GM19463 (cell line): ENCODE measurements around the gene ELMO1.
"Not testable (repeated sequence)": the region's sequence is repeated elsewhere in the genome, so short reads cannot be mapped to it uniquely, and the experiment has no call there.

Experiments used
- ATAC-seq: cut with Tn5 transposase; IDR thresholded peaks from one replicate; pipeline ENCODE4 v1.9.1; 2021; ENCODE audit warnings: mild to moderate bottlenecking, moderate library complexity; ENCODE audit not compliant: unreplicated experiment

ELMO1 gene

DNA sequence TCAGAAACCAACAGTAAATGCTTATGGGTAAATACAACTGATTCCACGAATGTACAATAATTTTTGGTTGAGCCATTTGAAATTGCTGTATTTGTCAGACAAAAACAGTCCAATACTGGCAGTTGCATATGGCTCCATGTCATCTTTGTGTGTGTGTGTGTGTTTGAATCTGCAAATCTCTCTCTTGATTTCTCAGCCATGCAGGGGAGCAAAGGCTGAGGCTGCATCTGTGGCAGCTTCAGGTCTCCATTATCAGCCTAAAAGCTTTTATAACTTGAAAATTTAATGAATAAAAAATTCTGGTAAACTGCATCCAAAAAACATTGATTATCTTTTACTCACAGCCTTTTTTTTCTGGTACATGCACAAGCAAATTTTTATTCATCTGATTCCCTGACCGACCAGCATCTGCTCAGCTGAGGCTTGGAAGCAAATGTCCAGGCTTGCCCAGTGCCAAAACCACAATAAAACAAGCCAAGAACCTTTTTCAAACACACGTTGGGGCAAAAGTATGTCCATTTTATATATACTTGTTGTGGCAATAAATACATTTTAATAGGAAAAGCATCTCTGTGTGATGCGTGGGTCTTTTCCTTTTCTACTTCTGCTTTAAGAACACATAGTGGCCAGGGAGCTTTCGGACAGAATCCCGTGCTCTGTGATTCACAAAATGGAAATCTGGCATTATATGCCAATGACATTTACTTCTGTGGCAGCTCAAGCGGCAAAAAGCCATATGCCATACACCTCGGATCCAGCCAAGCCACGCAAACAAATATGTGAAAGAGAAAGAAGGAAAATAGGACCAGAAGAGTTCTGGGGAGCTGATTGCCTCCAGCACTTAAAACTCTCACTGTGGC lies 448.8 kb downstream of the ELMO1 start:
- no peak for ATAC-seq

DNA sequence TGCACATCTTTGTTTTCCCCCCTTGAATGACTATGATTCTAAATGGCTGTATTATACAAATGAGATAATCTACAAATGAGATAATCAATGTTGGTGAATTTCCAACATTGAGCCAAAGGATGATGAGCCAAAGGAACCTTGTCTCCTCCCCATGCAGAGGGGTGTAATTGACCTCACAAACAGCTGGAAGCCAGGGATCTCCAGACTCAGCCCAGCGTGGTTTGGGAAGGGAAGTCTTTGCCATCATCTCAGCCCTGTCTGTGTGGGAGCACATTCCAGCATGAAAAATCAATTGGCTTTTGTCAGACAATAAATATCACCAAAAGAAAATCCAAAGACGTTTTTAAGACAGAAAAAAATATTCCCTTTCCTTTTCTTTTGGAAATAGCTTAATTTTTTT lies 452.9 kb downstream of the ELMO1 start:
- no peak for ATAC-seq

DNA sequence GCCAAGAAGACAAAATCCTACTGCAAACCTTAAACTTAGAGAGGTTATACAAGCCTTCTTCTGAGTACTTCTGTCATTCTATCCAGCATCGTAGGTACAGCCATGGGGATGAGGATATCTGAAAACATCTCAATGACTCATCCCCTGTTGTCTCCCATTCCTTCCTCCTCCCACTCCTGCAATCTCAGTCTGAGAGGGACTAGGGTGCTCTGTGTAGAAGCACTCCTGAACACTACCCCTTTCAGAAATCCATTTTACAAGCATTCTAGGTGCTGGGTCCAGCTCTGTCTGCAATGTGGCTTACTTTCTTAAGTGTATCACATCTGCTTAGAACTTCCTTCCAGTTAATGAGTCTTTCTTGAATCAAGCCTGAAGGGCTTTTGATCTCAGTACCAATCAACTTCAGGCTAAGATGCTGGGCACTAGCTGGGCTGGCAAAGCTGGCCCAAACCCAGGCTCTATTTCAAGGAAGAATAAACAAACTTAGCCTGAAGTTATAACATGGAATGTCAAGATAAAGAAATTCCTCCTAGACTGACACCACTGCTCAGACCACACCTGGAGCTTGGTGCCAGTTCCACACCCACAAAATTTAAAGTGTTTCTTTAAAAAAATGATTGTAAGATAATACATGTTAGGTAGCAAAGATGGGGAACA lies 454.1 kb downstream of the ELMO1 start:
- no peak for ATAC-seq

DNA sequence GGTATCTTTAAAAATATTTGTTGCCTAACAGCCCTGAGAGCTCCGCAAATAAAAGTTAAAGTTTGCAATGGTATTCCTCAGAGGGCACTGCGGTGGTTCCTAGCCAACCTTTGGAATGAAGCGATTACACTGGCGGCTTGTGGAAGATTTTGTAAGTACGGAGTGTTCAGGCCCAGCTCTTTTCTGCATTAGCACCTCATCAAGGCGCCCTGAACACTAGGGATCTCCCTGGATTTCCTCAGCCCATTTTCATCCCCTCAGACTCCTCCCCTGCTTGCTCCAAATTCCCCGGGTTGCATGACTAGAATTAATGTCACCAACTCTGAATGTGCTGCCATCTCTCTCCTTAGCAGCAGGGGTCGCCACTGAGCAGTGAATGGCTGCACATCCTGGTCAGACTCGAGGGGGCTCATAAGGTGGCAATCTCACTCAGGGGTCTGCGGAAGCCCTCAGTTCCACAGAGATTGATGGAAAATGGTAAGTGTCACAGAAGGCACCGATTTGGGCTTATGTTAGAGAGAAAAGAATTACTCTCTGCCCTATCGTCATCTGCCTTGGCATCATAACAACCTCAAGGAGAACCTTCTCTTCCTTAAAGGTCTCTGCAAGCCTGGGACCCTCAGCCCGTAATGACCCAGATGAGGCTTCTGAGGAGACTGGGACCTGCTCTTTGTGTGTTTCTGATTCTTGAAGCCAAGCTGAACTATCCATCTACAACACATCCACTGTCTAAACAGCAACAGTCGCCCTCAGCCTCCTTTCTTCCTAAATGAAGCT lies 461.5 kb downstream of the ELMO1 start:
- ATAC-seq = peak; percentile 47

DNA sequence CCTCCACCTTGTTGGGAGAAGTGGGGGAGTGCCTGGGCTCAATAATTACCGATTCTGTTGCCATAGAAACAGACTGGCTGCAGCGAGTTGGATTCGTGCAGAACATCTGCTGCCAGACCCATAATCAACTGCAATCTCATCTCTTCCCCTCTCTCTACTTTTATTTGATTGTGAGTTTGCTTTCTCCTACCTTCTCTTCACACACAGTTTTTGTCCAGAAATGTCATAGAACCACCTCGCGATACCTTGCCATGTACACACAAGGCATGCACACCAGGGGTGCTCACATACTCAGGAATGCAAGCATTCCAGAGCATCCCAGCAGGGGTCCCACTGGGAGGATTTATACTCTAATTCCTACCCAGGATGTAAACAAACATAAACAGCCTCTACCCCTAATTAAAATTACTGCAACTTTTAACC lies 462.1 kb downstream of the ELMO1 start:
- no peak for ATAC-seq

DNA sequence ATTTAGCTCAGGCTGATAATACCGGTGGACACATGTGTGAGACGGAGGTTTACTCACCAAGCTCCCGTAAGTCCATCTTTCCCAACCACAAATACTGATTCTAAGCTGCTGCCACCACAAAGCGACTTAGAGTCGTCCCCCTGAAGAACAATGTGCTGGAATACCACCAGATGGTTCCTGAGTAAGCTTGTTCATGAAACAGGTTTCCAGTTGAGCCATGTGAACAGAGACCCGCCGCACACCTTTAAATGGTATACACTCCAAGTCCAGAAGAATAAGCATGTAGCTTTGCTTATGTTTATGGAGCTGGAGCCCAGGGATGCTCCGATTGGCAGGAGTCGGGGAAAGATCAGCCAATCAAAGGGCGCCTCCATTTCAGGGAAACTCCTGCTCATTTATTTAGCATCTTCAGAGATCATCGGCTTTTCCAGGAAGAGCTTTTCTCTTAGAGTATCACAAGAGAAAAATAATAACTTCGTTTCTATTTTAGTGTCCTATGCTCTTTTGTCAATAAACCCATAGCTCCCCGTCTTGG lies 462.7 kb downstream of the ELMO1 start:
- no peak for ATAC-seq

DNA sequence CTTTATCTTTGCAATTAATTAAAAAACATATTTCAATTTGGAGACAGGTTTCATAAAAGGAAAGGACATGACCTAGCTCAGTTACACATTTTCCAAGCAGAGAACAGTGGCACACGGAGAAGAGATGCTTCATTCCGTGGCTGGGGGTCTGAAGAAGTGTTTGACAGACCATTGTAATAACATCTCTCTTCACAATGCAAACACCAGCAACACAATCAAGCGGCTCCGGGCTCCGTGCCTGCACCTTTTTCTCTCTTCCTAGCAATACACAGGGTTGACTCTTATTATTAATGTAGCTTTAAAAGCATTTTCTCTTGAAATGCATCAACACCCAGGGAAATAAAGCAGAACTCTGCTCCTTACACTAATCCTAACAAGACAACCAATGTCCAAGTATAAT lies 463.3 kb downstream of the ELMO1 start:
- no peak for ATAC-seq

DNA sequence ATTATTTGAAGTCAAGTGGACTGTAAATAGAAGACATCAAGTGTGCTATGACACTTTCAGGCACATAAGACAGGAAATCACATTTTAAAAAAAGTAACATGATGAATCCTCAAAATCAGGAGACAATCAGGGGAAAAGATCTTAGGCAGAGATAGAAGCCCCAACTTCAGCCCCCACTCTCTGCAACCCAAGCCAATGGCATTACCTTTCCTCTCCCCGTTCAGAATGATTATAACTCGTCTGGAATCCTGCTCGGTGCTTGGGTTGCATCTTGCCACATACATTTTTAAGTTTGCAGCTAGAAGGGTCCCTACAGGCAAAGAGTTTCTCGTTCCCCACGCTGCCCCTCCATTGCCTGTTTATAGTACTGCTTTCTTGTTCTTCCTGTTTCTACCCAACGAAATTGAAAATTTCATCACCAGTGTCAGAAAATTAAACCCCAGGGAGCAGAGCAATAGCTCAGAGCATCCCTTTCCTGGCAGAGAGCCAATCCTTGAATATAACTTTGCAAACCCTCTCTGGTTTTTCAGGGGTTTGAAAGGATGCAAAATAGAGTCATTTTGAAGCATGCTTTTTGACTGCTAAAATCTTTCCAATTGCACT lies 463.9 kb downstream of the ELMO1 start:
- ATAC-seq = no peak

DNA sequence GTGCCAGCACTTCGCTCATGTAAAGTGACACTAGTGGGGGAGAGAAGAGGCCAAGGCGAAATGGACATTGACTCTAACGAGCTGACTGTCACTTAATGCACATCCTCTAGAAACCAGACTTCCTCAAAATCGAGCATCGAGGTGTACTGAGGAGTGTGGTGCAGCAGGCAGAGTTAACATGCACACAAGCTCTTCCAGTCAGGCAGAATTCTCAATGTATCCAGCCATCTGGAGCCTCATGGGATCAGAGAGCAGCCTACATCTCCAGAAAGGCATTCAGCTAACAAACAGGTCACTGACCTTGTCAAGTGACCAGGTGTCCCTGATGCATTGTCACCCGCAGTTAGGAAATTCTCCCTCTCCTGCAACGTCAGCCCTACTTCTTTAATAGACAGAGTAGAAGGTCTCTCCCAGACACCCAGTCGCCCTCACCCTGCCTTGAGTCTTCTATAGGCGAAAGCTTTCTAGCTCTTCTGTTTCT lies 464.6 kb downstream of the ELMO1 start:
- ATAC-seq = no peak

DNA sequence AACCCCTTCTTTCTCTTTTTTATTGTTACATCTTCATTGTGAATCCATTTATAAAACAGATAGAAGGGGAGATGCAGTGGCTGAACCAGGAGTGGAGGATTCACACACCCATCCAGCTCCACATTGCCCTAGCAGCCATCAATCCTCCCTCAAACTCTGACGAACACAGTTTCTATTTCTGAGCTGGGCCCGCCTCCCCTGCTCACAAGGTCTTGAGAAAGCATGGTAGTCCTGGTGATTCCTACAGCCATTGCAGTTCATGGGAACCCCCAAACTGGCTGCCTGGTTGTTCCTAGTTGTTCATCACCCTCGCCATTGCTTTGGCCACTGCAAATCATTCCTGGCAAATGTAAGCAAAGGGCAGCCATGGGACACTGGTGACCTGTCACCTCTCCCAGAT lies 465.9 kb downstream of the ELMO1 start:
- ATAC-seq = no peak

DNA sequence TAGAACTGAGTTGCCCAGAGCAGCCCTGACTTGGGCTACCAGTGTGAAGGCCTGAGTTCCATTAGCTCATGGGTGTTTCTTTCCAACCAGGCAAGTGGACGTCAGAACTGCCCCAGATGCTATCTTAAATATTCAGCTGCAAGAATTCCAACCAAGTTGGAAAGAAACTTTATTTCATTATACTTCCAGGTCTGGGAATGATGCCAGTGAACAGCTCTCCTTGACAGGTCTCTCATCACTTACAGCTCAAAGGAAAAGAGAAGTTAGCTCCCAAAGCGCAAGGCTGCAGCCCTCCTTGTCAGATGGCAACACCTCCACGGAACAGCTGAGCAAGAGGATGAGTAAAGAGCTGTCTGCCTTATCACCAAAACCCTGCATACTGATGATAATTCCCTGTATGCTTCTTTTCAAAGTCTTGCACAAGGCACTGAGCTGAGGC lies 468.8 kb downstream of the ELMO1 start:
- no peak for ATAC-seq

DNA sequence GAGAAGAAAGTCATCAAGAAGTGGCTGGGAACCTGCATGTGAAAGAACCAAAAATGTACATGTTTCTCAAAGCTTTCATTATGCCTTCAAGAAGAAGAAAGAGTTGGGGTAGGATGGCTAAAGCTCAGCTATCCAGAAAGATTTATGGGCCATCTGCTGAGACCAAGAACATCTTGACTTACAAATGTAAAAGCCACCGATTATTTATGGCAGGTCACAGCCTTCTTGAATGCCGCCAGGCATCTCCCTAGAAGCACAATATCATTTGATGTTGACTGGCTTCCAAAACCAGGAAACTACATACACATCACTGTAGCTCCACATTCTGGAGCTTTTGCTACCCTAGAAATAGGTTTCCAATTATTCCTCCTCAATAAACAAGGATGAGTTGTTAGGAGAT lies 470.2 kb downstream of the ELMO1 start:
- ATAC-seq = no peak

DNA sequence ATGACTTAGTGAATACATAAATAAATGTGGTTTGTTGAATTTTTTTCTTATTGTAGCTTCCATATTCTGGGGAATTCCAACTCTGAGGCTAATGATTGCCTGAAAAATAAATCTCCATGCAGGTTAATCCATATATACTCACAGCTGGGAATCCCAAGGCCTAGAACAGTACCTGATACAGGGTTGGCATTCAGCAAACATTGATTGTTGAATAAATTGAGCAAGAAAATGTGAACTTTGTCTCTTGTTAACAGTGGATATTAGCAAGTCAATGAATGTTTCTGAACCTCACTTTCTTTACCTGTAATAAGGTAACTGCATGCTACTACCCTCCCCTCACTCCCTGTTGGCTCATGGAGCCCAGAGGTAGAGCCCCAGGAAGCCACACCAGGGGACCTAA lies 470.8 kb downstream of the ELMO1 start:
- ATAC-seq = no peak

DNA sequence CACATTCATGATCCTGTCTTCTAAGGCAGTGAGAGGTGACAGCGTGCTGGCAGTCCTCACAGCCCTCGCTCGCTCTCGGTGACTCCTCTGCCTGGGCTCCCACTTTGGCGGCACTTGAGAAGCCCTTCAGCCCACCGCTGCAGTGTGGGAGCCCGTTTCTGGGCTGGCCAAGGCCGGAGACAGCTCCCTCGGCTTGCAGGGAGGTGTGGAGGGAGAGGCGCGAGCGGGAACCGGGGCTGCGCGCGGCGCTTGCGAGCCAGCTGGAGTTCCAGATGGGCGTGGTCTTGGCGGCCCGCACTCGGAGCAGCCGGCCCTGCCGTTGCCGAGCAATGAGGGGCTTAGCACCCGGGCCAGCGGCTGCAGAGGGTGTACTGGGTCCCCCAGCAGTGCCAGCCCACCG lies 475.1 kb downstream of the ELMO1 start:
- not testable (repeated sequence) for ATAC-seq

DNA sequence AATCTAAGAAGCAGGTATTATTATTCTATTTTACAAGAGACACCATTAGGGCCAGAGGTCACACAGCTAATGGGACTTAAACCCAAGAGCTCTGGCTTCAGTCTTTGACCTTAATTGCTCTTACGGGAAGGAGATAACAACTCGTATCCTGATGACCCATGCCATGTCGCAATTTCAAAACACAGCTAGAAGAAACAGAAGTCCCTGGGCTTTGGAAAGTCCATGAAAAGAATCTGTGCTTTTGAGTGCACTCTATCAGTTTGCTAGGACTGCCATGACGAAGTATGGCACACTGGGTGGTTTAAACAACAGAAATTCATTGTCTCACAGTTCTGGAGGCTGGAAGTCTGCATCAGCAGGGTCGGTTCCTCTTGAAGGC lies 476.5 kb downstream of the ELMO1 start:
- no peak for ATAC-seq

DNA sequence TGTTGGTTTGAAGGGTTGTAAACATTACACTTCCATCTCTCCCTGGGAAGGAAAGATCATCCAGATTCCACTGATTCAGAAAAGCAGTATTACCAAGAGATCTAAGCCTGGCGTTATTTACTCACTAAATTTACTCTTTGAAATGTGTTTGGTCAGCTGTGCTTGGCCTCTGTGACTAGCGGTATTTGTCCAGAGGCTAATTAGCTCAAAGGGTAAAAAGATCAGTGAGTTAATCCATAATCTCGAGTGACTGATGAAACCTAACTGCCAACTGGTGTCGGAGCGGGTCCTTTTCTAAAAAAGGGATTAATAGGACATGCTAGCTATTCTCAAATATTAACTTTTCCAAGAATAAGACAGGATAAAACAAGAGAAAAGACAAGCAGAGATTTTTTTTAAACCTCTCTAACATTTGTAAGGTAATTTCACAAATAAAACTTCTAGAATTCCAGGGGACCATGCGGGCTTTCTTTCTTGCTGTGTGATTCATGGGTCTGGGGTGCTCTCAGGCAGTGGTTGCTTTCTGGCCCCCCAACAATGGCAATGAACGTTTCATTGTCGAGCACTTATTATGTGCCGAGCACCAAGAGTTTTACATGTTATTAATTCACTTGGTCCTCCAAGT lies 477.0 kb downstream of the ELMO1 start:
- no peak for ATAC-seq

DNA sequence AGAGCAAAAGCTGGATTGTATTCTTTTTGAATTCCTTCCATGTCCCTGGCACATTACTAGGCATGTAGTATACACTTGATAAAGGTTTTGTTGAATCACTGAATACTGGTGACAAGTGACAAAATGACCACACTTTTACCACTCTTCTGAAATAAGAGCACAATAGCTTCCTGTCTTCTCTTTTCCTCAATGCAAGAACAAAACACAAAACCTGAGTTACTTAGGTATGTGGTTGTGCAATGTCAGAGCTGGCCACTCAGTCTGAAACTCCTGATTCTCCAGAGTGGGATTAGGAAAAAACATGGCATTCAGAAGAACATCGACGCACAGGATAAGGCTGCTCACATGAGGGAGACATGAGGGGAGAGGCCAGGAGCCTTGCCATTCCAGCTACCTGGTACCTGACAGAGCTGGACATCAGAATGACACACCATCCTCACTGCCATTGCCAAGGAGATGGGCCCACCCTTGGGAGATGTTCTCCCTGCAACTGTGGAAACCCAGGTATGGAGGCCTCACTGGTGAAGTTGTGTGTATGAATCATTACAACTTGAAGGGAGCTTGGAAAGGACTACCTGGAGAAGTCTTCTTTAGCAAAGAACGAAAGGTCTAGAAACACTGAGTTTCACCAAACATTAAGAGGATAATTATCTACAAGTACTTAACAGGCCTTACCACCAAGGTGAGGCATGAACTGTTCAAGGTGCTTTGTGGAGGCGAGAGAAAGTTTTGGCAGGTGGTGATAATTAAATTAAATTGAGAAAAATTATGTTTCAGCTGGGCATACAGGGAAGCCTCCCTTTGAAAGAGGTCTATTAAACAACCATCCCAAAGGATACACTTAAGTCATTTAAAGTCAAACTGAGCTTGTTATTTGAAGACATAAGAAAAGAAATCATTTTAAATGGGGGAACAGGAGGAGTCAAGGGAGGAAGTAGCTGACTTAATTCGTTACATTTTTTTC lies 477.8 kb downstream of the ELMO1 start:
- no peak for ATAC-seq

DNA sequence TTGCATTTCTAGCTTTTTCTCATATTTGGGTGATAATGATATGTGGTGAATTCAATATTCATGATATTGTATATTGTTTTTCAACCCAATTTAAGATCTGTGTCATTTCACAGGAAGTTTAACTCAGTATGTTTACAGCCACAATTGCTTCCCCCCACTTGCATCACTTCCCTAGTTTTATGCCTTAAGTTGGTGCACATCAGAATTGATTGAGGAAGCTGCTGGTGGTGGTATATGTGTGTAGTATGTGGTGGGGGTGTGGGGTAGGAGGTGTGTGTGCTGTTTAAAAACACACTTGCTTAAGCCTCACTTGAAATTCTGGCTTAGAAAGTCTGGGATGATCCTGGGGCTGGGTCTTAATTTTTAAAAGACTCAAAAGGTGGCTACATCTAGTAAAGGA lies 479.3 kb downstream of the ELMO1 start:
- no peak for ATAC-seq

DNA sequence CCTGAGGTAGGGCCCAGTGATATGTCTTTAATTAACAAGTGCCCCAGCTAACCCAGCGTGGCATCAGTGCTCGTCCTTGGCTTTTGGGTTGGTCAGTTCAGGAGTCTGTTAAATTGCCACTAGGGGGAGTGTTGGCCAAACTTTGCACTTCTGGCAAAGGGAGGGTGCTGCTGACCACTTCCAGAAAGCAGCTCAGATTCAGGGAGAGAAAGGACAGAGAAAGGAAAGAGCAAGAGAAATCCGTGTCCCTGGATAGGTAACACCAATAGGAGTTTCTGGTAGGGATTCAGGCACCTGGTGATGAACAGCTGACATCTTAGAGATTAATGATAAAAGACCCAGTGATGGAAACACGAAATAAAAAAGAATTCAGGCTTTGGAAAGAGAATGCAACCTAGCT lies 481.3 kb downstream of the ELMO1 start:
- ATAC-seq = no peak
